IMR-90 (cell line): ENCODE results near the gene AUH. TPM values are rescaled to one million over a fixed set of nuclear protein-coding genes. Genes with fewer than 3 reads are reported as not detected.

Source experiments
- ATAC-seq: fragments of 200-7000 bp; cut with Tn5 transposase; 2 replicates; pipeline ENCODE4 v1.9.1; 2020; ENCODE audit warnings: low read depth, mild to moderate bottlenecking, moderate library complexity
- BruUV-seq: library from RNA; stranded (reverse); fragments of 400-500 nt; replicated peaks from 2 replicates; lab custom pipeline; 2021; lab: Mats Ljungman, UMichigan
- CTCF ChIA-PET: fragments of 300-600 bp; formaldehyde crosslinking; extraction: SDS; loops from one replicate; lab custom pipeline; 2021; ENCODE audit warnings: antibody characterized with exemption; lab: Yijun Ruan, JAX
- POLR2A ChIA-PET: fragments of 300-600 bp; sonication (Branson Sonifier 250); formaldehyde crosslinking; loops from one replicate; lab custom pipeline; 2022; ENCODE audit warnings: antibody characterized with exemption; ENCODE audit not compliant: unreplicated experiment; lab: Charles Lee
- DNase-seq: peaks from one replicate; pipeline ENCODE4 v3.0.0; 2013
- H2AFZ ChIP-seq: replicated peaks from 2 replicates; pipeline ENCODE3; 2013; ENCODE audit warnings: low read length, mild to moderate bottlenecking; ENCODE audit not compliant: poor library complexity
- H2AK5ac ChIP-seq: 2 replicates; pipeline ENCODE4 v1.6.1; 2013; ENCODE audit warnings: low read depth, low read length, inconsistent platforms
- H2AK9ac ChIP-seq: replicated peaks from 2 replicates; pipeline ENCODE3; 2013; ENCODE audit warnings: mild to moderate bottlenecking, low read depth, low read length, moderate library complexity; ENCODE audit not compliant: poor library complexity
- H2BK120ac ChIP-seq: 2 replicates; pipeline ENCODE4 v1.6.1; 2013; ENCODE audit warnings: low read depth, low read length, inconsistent platforms
- H2BK15ac ChIP-seq: 3 replicates; pipeline ENCODE4 v1.6.1; 2013; ENCODE audit warnings: low read depth, low read length, inconsistent platforms
- H2BK20ac ChIP-seq: 2 replicates; pipeline ENCODE4 v1.6.1; 2013; ENCODE audit warnings: low read depth, mild to moderate bottlenecking, inconsistent platforms, low read length, moderate library complexity
- H2BK5ac ChIP-seq: 2 replicates; pipeline ENCODE4 v1.6.1; 2013; ENCODE audit warnings: mild to moderate bottlenecking, low read depth, low read length, inconsistent platforms; ENCODE audit not compliant: poor library complexity, severe bottlenecking
- H3K14ac ChIP-seq: replicated peaks from 2 replicates; pipeline ENCODE4 v1.6.1; 2013; ENCODE audit warnings: low read depth, low read length, inconsistent platforms
- H3K18ac ChIP-seq: 2 replicates; pipeline ENCODE4 v1.6.1; 2013; ENCODE audit warnings: low read depth, low read length, control low read depth
- H3K23ac ChIP-seq: 2 replicates; pipeline ENCODE4 v1.6.1; 2013; ENCODE audit warnings: low read depth, low read length, inconsistent platforms
- H3K27ac ChIP-seq: 2 replicates; pipeline ENCODE4 v1.5.1; 2013; ENCODE audit warnings: mild to moderate bottlenecking, control low read depth, low read length; ENCODE audit not compliant: insufficient read depth
- H3K27me3 ChIP-seq: 2 replicates; pipeline ENCODE4 v1.6.1; 2013; ENCODE audit warnings: low read length; ENCODE audit not compliant: control insufficient read depth, insufficient read depth
- H3K36me3 ChIP-seq: 2 replicates; pipeline ENCODE4 v1.6.1; 2013; ENCODE audit warnings: low read length, mixed read lengths; ENCODE audit not compliant: control insufficient read depth, insufficient read depth
- H3K4ac ChIP-seq: 2 replicates; pipeline ENCODE4 v1.6.1; 2013; ENCODE audit warnings: low read depth, low read length, inconsistent platforms
- H3K4me1 ChIP-seq: 2 replicates; pipeline ENCODE4 v1.6.1; 2013; ENCODE audit warnings: low read length, mixed read lengths; ENCODE audit not compliant: control insufficient read depth, insufficient read depth
- H3K4me2 ChIP-seq: 2 replicates; pipeline ENCODE4 v1.6.1; 2013; ENCODE audit warnings: low read depth, mild to moderate bottlenecking, control low read depth, low read length, moderate library complexity
- H3K4me3 ChIP-seq: 2 replicates; pipeline ENCODE4 v1.5.1; 2013; ENCODE audit warnings: low read depth, mild to moderate bottlenecking, control low read depth, low read length, moderate library complexity; ENCODE audit not compliant: insufficient read depth
- H3K56ac ChIP-seq: 2 replicates; pipeline ENCODE4 v1.6.1; 2013; ENCODE audit warnings: low read length, inconsistent platforms; ENCODE audit not compliant: insufficient read depth; ENCODE audit errors: extremely low read depth
- H3K79me1 ChIP-seq, 2 experiments: 2 replicates each; pipeline ENCODE4 v1.6.1; 2013; ENCODE audit warnings: low read length in 2 of 2, inconsistent platforms in 1 of 2, low read depth in 1 of 2
- H3K9ac ChIP-seq: 2 replicates; pipeline ENCODE4 v1.6.1; 2013; ENCODE audit warnings: low read depth, low read length, control low read depth
- H3K9me1 ChIP-seq: 2 replicates; pipeline ENCODE4 v1.6.1; 2013; ENCODE audit warnings: low read length, inconsistent platforms; ENCODE audit not compliant: insufficient read depth
- H3K9me3 ChIP-seq: 2 replicates; pipeline ENCODE4 v1.6.1; 2013; ENCODE audit warnings: low read length; ENCODE audit not compliant: control insufficient read depth, insufficient read depth
- H4K20me1 ChIP-seq: 2 replicates; pipeline ENCODE4 v1.6.1; 2013; ENCODE audit warnings: low read length, inconsistent platforms; ENCODE audit not compliant: insufficient read depth
- H4K5ac ChIP-seq: 2 replicates; pipeline ENCODE4 v1.6.1; 2013; ENCODE audit warnings: mild to moderate bottlenecking, low read depth, low read length, control low read depth
- H4K8ac ChIP-seq, 2 experiments: 2 replicates each; pipeline ENCODE4 v1.6.1; 2013; ENCODE audit warnings: low read depth in 2 of 2, low read length in 2 of 2, control low read depth in 1 of 2, inconsistent platforms in 1 of 2
- H4K91ac ChIP-seq: 2 replicates; pipeline ENCODE4 v1.6.1; 2013; ENCODE audit warnings: low read depth, low read length, inconsistent platforms; ENCODE audit not compliant: insufficient read depth
- BHLHE40 ChIP-seq: fragments of 150-350 bp; IDR thresholded peaks from 2 replicates; pipeline ENCODE4 v1.6.1; 2016; ENCODE audit warnings: mild to moderate bottlenecking, low read depth, low read length
- CEBPB ChIP-seq: IDR thresholded peaks from 2 replicates; pipeline ENCODE4 v1.6.1; 2012; ENCODE audit warnings: low read depth, low read length, improper control_type of control experiment
- CHD1 ChIP-seq: IDR thresholded peaks from 2 replicates; pipeline ENCODE4 v1.6.1; 2012; ENCODE audit warnings: low read depth, low read length, improper control_type of control experiment
- FOS ChIP-seq: fragments of 150-350 bp; IDR thresholded peaks from 2 replicates; pipeline ENCODE4 v1.6.1; 2016; ENCODE audit warnings: low read depth, low read length
- MAFK ChIP-seq: IDR thresholded peaks from 2 replicates; pipeline ENCODE4 v1.6.1; 2012; ENCODE audit warnings: low read depth, low read length, improper control_type of control experiment
- MAZ ChIP-seq: IDR thresholded peaks from 2 replicates; pipeline ENCODE4 v1.6.1; 2012; ENCODE audit warnings: low read depth, mild to moderate bottlenecking, low read length, improper control_type of control experiment, moderate library complexity, borderline replicate concordance
- MXI1 ChIP-seq: IDR thresholded peaks from 2 replicates; pipeline ENCODE4 v1.6.1; 2012; ENCODE audit warnings: low read depth, mild to moderate bottlenecking, low read length, moderate library complexity, borderline replicate concordance
- NFE2L2 ChIP-seq: fragments of 150-350 bp; IDR thresholded peaks from 2 replicates; pipeline ENCODE4 v1.6.1; 2016; ENCODE audit warnings: low read depth, mild to moderate bottlenecking, low read length
- POLR2A ChIP-seq: IDR thresholded peaks from 2 replicates; pipeline ENCODE4 v1.6.1; 2012; ENCODE audit warnings: mild to moderate bottlenecking, low read depth, low read length
- RAD21 ChIP-seq: IDR thresholded peaks from 2 replicates; pipeline ENCODE4 v1.6.1; 2012; ENCODE audit warnings: low read length, improper control_type of control experiment
- RCOR1 ChIP-seq: IDR thresholded peaks from 2 replicates; pipeline ENCODE4 v1.6.1; 2012; ENCODE audit warnings: mild to moderate bottlenecking, low read length, improper control_type of control experiment; ENCODE audit not compliant: insufficient replicate concordance
- RFX5 ChIP-seq: IDR thresholded peaks from 2 replicates; pipeline ENCODE4 v1.8.0; 2012; ENCODE audit warnings: low read depth, mild to moderate bottlenecking, low read length, moderate library complexity
- SMC3 ChIP-seq: fragments of 150-350 bp; IDR thresholded peaks from 2 replicates; pipeline ENCODE4 v1.6.1; 2016; ENCODE audit warnings: low read depth, mild to moderate bottlenecking, antibody characterized with exemption, low read length, moderate library complexity
- dilution Hi-C: fragments of 300-500 bp; cut with HindIII; formaldehyde crosslinking; loops from one replicate; pipeline ENCODE4 v1.14.3; 2018; ENCODE audit warnings: low sequenced_read_pairs; ENCODE audit not compliant: unreplicated experiment
- in situ Hi-C: fragments of 300-500 bp; cut with MboI; formaldehyde crosslinking; loops from 3 replicates; pipeline ENCODE4 v1.14.3; 2019; ENCODE audit warnings: low sequenced_read_pairs, inconsistent platforms, mixed read lengths
- intact Hi-C: fragments of 100-400 bp; cut with micrococcal nuclease; formaldehyde crosslinking; loops from 2 replicates; pipeline ENCODE4 v1.10.0; 2022
- polyA plus RNA-seq, 3 experiments: library from polyadenylated mRNA; depleted of rRNA; stranded (reverse); fragments of >200 nt; gene quantifications; 2 replicates each; pipeline ENCODE4 v1.2.3, GENCODE V29; 2012; ENCODE audit warnings: low replicate concordance in 1 of 3
- total RNA-seq: library from RNA; depleted of rRNA; stranded (reverse); fragments of >200 nt; gene quantifications from 2 replicates; pipeline ENCODE4 v1.2.3, GENCODE V29; 2012
- TF ChIP-seq, protein P1 (sequence below): conservative IDR thresholded peaks from 2 replicates; pipeline ENCODE4 v1.5.1; 2012; ENCODE audit warnings: mild to moderate bottlenecking, low read depth, low read length, improper control_type of control experiment
- TF ChIP-seq, protein P2 (sequence below): fragments of 150-350 bp; IDR thresholded peaks from 2 replicates; pipeline ENCODE4 v1.6.1; 2016; ENCODE audit warnings: low read depth, mild to moderate bottlenecking, low read length, moderate library complexity, borderline replicate concordance
- TF ChIP-seq, protein P3 (sequence below): fragments of 150-350 bp; IDR thresholded peaks from 2 replicates; pipeline ENCODE4 v1.6.1; 2017; ENCODE audit warnings: mild to moderate bottlenecking, antibody characterized with exemption, low read length, low read depth

The AUH gene
- total and polyA plus RNA-seq, 2 of the 4 experiments (the other 2 are of a cell fraction) = 5.9 to 8.1 TPM

DNA sequence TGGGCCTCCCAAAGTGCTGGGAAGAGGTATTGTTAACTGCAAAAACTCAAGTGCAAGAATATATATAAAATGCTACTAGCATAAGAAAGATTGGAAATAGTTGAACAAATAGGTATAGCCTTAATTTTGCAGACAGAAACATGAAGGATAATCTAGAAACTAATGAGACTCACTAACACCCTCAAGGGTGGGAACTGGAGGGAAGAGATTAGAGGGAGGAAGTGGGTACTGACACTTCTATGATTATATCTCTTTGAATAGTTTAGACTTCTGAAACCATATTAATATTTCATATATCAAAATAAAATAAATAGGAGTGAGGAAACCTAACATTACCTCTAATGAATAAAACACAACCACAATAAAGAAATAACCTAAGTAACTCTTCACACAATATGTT, 23.0 kb downstream of the AUH start:
- Histone ChIP-seq H2BK15ac (no peak overlapping the region), H3K9me1 (peaks cover 5% of the 10 kb centered on the region; the same call in 1 of the 2 replicates), H3K23ac (no peak overlapping the region), H2AK9ac (no peak overlapping the region), H3K27ac (no peak overlapping the region), H3K9me3 (no peaks in the 10 kb centered on the region), H3K9ac (no peak overlapping the region), H3K79me1 (peaks cover 14 to 42% of the 10 kb centered on the region in 2 experiments), H2AFZ (no peak overlapping the region), H3K4me3 (no peak overlapping the region), H2BK120ac (no peak overlapping the region), H3K14ac (no peak overlapping the region), H2AK5ac (no peak overlapping the region), H3K36me3 (peaks cover 10% of the 10 kb centered on the region), H2BK5ac (no peak overlapping the region), H4K5ac (no peak overlapping the region), H4K20me1 (no peaks in the 10 kb centered on the region), H3K27me3 (no peaks in the 10 kb centered on the region), H2BK20ac (no peak overlapping the region), H3K4me1 (0 out of 2 replicates have a peak, but pooled peaks cover 4% of the 10 kb centered on the region), H3K56ac (no peak overlapping the region), H3K4ac (no peak overlapping the region), H4K8ac (no peak overlapping the region), H4K91ac (no peak overlapping the region), H3K4me2 (no peak overlapping the region), H3K18ac (no peak overlapping the region)
- intact Hi-C loops (no loop called here), in situ Hi-C loops (no loop called here), dilution Hi-C loops (no loop called here)
- DNase-seq (no peak), ATAC-seq (no peak)
- ChIA-PET CTCF (no interaction called here), POLR2A (no interaction called here)
- BruUV-seq = no TSS peak
- no peak for TF ChIP-seq RCOR1
- TF ChIP-seq SMC3 = no peak
- no peak for TF ChIP-seq NFE2L2
- TF ChIP-seq RFX5 = no peak
- TF ChIP-seq, protein P1, sequence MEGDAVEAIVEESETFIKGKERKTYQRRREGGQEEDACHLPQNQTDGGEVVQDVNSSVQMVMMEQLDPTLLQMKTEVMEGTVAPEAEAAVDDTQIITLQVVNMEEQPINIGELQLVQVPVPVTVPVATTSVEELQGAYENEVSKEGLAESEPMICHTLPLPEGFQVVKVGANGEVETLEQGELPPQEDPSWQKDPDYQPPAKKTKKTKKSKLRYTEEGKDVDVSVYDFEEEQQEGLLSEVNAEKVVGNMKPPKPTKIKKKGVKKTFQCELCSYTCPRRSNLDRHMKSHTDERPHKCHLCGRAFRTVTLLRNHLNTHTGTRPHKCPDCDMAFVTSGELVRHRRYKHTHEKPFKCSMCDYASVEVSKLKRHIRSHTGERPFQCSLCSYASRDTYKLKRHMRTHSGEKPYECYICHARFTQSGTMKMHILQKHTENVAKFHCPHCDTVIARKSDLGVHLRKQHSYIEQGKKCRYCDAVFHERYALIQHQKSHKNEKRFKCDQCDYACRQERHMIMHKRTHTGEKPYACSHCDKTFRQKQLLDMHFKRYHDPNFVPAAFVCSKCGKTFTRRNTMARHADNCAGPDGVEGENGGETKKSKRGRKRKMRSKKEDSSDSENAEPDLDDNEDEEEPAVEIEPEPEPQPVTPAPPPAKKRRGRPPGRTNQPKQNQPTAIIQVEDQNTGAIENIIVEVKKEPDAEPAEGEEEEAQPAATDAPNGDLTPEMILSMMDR = no peak
- no peak for TF ChIP-seq FOS
- no peak for TF ChIP-seq MAFK
- no peak for TF ChIP-seq MXI1
- TF ChIP-seq, protein P2, sequence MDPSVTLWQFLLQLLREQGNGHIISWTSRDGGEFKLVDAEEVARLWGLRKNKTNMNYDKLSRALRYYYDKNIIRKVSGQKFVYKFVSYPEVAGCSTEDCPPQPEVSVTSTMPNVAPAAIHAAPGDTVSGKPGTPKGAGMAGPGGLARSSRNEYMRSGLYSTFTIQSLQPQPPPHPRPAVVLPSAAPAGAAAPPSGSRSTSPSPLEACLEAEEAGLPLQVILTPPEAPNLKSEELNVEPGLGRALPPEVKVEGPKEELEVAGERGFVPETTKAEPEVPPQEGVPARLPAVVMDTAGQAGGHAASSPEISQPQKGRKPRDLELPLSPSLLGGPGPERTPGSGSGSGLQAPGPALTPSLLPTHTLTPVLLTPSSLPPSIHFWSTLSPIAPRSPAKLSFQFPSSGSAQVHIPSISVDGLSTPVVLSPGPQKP = no peak
- TF ChIP-seq RAD21 = no peak
- TF ChIP-seq BHLHE40 = no peak
- no peak for TF ChIP-seq POLR2A
- TF ChIP-seq CHD1 = no peak
- TF ChIP-seq, protein P3, sequence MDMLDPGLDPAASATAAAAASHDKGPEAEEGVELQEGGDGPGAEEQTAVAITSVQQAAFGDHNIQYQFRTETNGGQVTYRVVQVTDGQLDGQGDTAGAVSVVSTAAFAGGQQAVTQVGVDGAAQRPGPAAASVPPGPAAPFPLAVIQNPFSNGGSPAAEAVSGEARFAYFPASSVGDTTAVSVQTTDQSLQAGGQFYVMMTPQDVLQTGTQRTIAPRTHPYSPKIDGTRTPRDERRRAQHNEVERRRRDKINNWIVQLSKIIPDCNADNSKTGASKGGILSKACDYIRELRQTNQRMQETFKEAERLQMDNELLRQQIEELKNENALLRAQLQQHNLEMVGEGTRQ = no peak
- TF ChIP-seq MAZ = no peak
- no peak for TF ChIP-seq CEBPB
